Vagina (tissue), 2 donors: ENCODE data around the gene WDR7.

Experiments
- POLR2A ChIP-seq, 2 donors: fragments of 450-650 bp; IDR thresholded peaks; one replicate each; pipeline ENCODE4 v1.6.1; 2017; ENCODE audit warnings: antibody characterized with exemption in 2 of 2, mild to moderate bottlenecking in 2 of 2, moderate library complexity in 2 of 2
- POLR2AphosphoS5 ChIP-seq, 2 donors: sonication (generic); formaldehyde crosslinking; IDR thresholded peaks; one replicate each; pipeline ENCODE4 v1.9.0; 2017; ENCODE audit warnings: antibody characterized with exemption in 2 of 2, mild to moderate bottlenecking in 2 of 2, low read depth in 1 of 2; ENCODE audit not compliant: insufficient read depth in 1 of 2
- TF ChIP-seq, protein P1 (sequence below), 3 experiments: fragments of 450-650 bp in 2 of 3; fragments of 200-600 bp in 1 of 3; sonication (generic) in 1 of 3; IDR thresholded peaks; one replicate each; pipeline ENCODE4 v1.5.1; 2017 to 2019; ENCODE audit warnings: antibody characterized with exemption in 3 of 3, mild to moderate bottlenecking in 2 of 3, moderate library complexity in 2 of 3

GRCh38 chr18:57027190-57027708, 376.1 kb downstream of the WDR7 start:
- TF ChIP-seq, protein P1, sequence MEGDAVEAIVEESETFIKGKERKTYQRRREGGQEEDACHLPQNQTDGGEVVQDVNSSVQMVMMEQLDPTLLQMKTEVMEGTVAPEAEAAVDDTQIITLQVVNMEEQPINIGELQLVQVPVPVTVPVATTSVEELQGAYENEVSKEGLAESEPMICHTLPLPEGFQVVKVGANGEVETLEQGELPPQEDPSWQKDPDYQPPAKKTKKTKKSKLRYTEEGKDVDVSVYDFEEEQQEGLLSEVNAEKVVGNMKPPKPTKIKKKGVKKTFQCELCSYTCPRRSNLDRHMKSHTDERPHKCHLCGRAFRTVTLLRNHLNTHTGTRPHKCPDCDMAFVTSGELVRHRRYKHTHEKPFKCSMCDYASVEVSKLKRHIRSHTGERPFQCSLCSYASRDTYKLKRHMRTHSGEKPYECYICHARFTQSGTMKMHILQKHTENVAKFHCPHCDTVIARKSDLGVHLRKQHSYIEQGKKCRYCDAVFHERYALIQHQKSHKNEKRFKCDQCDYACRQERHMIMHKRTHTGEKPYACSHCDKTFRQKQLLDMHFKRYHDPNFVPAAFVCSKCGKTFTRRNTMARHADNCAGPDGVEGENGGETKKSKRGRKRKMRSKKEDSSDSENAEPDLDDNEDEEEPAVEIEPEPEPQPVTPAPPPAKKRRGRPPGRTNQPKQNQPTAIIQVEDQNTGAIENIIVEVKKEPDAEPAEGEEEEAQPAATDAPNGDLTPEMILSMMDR (IDR thresholded peaks at IDR 0.05), result no peak
- TF ChIP-seq POLR2AphosphoS5 (IDR thresholded peaks at IDR 0.05; ENCODE audit: insufficient read depth in 1 of 2, low read depth in 1 of 2) (no peak), POLR2A (IDR thresholded peaks at IDR 0.05) (no peak)
